NCI-H2107 (cell line): Measurements from ENCODE around the gene GNL1.
"Not testable (repeated sequence)": the region's sequence is repeated elsewhere in the genome, so short reads cannot be mapped to it uniquely, and the experiment has no call there.

Experiments used
- DNase-seq: peaks from one replicate; lab custom pipeline; 2025; lab: John Stamatoyannopoulos, UW

The GNL1 gene

GRCh38 chr6:30529349-30529875 lies 26.9 kb downstream of the GNL1 start:
- not testable (repeated sequence) for DNase-seq

- DNase-seq, result not testable (repeated sequence)
These were observed 29.8 kb downstream of the GNL1 start for GRCh38 chr6:30526444-30526843.

GRCh38 chr6:30521952-30522351 lies 34.3 kb downstream of the GNL1 start:
- DNase-seq, result not testable (repeated sequence)

GRCh38 chr6:30521082-30521481 lies 35.2 kb downstream of the GNL1 start:
- not testable (repeated sequence) for DNase-seq

- DNase-seq, result no peak
These were observed 35.8 kb downstream of the GNL1 start for GRCh38 chr6:30520522-30520921.

- not testable (repeated sequence) for DNase-seq
These were observed 37.7 kb downstream of the GNL1 start for GRCh38 chr6:30518505-30519145.

- not testable (repeated sequence) for DNase-seq
These were observed 38.4 kb downstream of the GNL1 start for GRCh38 chr6:30517767-30518504.

GRCh38 chr6:30516754-30517076 lies 39.6 kb downstream of the GNL1 start:
- DNase-seq, result not testable (repeated sequence)

GRCh38 chr6:30515944-30516753 lies 40.1 kb downstream of the GNL1 start:
- peak; percentile 9 for DNase-seq

- no peak for DNase-seq
These were observed 41.2 kb downstream of the GNL1 start for GRCh38 chr6:30515106-30515505.

GRCh38 chr6:30513451-30513850 lies 42.8 kb downstream of the GNL1 start:
- no peak for DNase-seq

GRCh38 chr6:30511169-30511546 lies 45.1 kb downstream of the GNL1 start:
- DNase-seq, result no peak

- no peak for DNase-seq
These were observed 45.7 kb downstream of the GNL1 start for GRCh38 chr6:30510419-30511168.

GRCh38 chr6:30508890-30509736 lies 47.2 kb downstream of the GNL1 start:
- no peak for DNase-seq

GRCh38 chr6:30507849-30508827 lies 48.2 kb downstream of the GNL1 start:
- no peak for DNase-seq

- DNase-seq, result no peak
These were observed 55.6 kb downstream of the GNL1 start for GRCh38 chr6:30500421-30501355.

- DNase-seq, result not testable (repeated sequence)
These were observed 57.6 kb downstream of the GNL1 start for GRCh38 chr6:30498705-30499104.

GRCh38 chr6:30497714-30498113 lies 58.6 kb downstream of the GNL1 start:
- DNase-seq, result no peak

- not testable (repeated sequence) for DNase-seq
These were observed 59.1 kb downstream of the GNL1 start for GRCh38 chr6:30497261-30497599.
